GM21526 (cell line): ENCODE measurements around the gene CNNM2.

Experiments
- ATAC-seq: cut with Tn5 transposase; IDR thresholded peaks from one replicate; pipeline ENCODE4 v1.9.1; 2021; ENCODE audit warnings: moderate library complexity; ENCODE audit not compliant: unreplicated experiment, low FRiP score

The CNNM2 gene

DNA sequence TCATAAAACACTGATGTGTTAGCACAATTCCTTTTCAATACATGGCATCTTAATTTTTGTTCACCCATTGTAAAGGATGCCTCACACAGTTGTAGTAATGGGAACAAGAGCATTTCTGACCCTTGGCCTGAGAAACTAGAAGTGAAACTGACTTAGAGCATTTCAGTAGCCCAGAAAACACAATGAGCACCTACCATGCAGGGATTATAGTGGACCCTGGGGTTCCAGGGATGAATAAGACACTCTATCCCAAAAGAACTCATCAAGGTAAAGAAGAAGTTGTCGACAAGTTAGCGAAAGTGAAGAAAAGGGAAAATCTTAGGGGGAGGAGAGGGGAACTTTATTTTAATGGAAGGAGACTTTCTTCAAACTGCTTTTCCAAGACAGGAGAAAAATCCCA lies 149.4 kb downstream of the CNNM2 start:
- ATAC-seq: no peak

GRCh38 chr10:103067956-103068355 lies 149.9 kb downstream of the CNNM2 start:
- no peak for ATAC-seq

DNA sequence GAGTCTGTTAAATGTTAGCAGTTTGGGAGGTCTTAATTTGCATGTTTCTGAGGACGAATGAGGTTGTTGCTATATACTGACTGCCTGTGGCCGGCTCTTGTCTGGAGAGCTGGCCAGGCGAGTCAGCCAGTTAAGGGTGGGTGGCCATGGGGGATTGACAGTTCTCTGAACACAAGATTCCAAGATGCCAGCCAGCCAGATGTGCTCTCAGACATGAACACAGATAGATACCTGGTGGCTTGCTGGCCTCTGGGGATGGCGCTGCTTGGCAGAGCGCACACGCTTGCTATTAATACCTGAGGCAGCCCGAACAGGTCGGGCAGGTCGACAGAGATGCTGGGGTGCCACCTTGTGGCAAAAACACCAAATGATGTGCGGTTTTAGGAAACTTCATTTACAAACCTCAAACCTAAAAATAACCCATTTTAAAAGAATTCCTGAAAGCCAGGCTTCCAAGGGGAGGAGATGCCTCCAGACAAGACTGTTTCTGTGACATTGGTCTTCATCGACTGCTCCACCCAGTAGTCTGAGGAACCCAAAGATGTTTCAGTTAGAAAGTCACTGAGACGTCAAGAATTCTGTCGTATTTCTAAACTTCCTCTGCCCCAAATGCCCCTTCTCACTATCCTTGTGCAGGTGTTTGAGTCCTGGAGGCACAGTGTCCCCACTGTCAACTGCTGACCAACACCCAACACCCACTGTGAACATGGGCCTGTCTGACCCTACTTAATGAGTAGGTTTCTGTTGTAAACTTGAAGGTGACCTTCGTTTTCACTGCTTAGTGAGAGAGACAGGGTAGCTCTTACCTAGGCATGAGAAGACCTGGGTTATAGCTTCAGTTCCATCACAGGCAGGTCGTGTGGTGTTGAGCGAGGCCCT lies 151.6 kb downstream of the CNNM2 start:
- peak; percentile 63 for ATAC-seq

GRCh38 chr10:103072276-103072675 lies 154.2 kb downstream of the CNNM2 start:
- ATAC-seq: no peak

DNA sequence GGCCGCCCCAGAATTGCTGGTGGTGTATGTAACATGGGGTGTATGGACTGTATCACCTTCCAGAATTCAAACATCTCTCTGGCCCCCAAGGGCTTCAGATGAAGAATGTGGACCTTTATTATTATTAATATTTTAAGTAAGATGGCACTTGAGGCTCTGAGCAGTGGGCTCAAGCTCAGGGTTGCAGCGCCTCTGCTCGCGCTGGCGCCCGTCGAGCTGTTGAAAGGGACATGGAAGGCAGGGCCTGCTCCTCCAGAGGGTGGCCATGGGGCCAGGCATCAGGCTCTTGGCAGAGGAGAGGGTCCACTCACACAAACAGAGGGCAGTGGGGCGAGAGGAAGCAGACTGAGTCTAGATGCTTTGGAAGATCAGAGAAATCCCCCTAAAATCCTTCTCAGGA lies 154.8 kb downstream of the CNNM2 start:
- ATAC-seq: no peak

- no peak for ATAC-seq
These were observed 158.9 kb downstream of the CNNM2 start for GRCh38 chr10:103077020-103077419.

DNA sequence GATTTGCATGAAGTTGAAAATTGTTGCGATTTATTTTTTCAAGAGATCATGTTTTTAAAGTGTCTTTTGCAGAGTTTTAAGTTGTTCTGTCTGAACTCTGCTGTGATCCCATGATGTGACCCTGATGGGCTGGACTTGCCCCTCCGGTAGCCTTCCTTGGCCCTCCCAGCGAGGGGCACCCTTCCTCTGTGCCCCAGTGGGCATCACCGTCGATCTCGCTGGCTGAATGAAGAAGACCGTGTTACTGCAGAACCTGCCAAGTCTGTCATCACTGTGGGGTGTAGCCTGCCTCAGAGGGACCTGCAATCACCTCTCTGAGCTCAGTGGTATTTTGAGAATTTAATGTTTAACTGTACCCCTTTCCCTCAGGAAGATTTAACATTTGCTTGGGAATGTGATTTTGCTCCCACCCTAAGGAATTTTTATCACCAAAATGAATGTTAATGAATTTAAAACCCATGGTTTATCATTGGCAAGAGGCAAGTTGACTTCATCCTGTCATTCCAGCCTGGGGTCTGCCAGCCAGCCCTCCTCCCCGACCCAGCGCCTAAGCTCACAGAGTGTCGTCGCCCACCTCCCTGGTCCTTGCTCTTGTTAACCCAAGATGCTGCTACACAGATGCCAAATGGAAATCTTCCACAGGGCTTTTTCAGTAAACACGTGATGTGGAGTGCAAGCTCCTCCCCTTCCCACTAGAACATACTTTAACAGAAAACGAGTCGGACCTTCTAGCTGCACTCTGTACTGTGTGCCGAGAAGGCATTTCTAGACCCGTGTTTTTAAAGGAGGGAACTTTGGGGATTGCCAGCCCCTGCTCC lies 159.6 kb downstream of the CNNM2 start:
- ATAC-seq: no peak

DNA sequence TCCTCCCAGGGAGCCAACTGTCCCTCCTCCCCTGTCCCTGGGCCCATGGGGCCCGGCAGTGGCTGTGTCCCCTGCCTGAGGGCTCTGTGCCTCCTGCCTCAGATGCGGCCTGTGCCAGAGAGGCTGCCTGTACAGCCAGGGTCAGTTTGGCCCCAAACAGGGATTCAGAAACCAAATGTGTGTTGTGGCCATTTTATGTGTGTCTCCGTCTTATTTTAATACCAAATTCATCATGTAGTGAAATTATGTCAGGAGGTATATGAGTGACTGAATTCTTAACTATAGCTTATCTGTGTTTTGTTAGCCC lies 160.2 kb downstream of the CNNM2 start:
- ATAC-seq: no peak

DNA sequence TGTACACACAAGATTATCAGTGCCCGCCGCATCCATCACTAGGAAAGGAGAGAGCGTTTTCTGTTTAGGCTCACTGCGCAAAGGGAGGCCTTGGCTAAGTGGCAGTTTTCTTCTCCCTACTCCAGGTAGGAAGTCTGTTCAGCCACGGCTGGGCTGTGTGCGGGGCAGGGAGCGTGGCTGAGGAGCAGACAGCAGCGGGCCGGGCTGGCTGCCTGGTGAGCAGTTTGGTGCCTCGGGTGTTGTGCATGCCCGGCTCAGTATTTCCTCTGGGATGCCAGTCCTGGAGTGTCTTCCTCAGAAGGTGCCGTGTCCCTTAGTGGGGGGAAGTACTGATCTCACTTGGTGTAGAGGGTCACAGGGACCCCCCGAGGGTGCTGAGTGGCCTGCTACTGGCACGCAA lies 160.6 kb downstream of the CNNM2 start:
- no peak for ATAC-seq

GRCh38 chr10:103079100-103079499 lies 161.0 kb downstream of the CNNM2 start:
- ATAC-seq: no peak

GRCh38 chr10:103079946-103080345 lies 161.9 kb downstream of the CNNM2 start:
- no peak for ATAC-seq

DNA sequence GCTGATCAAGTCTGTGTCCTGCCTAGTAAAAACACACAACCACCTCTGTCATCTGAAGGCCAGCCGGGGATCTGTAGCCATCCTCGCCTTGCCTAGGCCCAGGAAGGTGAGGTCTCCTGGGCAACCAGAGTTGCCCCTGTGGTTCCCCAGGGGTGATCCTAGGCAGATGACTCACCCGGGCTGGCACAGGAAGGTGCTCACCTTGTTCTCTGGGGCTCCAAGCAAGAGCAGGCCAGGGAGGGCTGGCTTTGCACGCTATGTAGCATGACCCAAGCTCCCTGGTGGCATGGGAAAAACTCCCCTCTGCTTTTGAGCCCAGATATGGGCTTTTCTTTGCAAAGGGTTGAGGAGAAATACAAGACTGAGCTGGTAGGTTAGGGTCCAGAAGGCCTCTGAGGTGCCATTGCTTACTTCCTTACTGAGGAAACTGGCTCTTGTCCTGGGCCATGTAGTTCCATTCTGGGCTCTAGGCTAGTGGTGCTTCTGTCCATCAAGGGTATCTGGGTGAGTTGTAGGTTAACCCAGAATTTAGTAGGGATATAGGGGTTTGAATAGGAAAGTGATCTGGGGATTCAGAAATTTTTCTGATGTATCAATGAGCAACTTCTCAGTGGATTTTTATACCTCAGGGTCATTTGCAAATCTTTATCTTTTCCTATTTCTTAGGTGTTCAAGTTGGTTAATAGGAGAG lies 162.9 kb downstream of the CNNM2 start:
- ATAC-seq: no peak

DNA sequence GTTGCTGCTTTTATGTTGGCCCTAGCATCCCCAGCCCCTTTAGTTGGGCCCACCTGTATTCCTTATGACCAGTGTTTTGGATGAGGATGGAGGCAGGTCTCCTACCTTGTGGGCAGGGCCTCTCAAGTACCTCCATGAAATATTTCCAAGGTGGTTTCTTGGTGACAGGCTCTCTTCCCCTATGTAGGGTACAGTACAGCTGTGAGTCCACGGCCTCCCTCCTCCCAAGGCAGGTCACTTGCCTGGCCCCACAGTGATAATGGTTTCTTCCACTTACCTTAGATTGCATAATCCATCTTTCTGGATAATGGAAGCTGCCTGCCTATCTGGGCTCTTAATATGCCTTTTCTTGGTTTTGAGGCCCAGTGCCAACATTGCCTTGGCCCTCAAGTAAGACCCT lies 164.6 kb downstream of the CNNM2 start:
- ATAC-seq: no peak

DNA sequence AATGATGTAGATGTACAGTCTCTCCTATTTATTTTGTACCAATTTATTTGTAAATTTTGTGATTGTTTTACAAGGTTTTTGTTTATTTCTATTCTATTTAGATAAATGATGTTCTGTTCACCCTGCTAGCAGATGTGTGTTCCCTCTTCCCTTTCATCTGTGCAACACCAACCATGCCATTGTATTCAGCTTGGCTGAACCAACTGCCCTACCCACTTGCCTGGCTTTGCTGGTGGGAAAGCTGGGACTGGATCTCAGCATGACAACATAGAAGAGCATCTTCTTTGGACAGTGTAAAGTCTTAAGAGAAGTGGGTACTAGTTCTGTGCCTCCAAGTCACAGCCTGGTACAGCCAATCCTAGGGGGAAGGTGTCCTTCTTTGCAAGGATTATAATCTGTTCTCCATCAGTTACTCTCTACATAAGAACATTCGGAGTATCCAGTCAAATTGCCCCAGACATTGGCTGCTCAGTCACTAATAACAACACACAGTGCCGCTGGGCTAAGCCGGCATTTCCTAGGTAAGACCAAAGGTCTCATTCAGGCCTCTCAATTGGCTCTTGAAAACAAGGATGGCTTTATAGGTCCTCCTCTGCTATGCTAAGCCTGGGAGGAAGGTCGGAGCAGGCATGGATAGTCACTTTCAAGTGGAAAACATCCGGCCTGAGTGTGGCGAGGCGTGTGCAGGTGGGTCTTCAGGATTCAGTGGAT lies 165.3 kb downstream of the CNNM2 start:
- no peak for ATAC-seq

DNA sequence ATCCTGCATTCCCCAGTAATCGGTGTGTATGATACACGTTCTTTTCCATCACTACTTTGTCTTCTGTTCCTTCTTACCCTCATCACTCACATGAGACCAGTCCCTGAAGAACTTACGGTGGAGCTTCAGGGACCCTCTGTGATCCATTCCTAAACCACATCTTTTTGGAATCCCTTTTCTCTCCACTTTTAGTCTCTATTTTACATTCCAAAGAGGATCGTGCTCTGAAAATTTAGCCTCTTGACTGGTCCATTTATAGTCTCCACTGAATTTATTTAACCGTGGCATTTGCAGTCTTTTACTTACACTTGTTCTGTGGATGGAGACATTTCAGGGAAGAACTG lies 165.9 kb downstream of the CNNM2 start:
- ATAC-seq: no peak

DNA sequence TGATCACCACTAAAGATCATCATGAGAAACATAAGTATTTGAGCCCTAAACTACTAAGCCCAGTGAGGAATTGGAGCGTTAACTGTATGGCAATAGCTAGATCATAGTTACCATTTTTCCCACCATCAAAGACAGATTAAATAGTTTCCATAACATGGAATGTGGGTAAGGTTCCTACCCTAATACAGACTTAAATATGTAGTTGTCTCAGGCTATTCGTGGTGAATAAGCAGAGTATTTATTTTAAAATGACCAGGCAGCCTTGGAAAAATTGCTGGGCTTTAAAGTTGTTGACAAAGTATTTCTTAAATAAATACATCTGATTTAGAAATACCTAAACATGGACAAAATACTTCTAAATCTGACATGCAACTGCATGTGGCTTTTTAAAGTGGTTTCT lies 168.2 kb downstream of the CNNM2 start:
- ATAC-seq: no peak

GRCh38 chr10:103086799-103087198 lies 168.7 kb downstream of the CNNM2 start:
- ATAC-seq: no peak

- no peak for ATAC-seq
These were observed 171.4 kb downstream of the CNNM2 start for GRCh38 chr10:103089493-103089892.

DNA sequence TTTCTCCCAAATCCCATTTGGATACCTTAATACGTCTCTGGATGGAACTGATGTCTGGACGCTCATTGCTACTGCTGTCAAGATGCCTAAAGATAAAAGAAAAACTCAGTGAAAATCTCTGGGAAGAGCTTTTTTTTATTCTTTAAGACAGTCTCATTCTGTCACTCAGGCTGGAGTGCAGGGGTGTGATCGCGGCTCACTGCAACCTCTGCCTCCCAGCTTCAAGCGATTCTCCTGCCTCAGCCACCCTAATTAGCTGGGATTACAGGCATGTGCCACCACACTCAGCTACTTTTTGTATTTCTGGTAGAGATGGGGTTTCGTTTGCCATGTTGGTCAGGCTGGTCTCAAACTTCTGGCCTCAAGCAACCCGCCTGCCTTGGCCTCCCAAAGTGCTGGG lies 172.8 kb downstream of the CNNM2 start:
- ATAC-seq: no peak

DNA sequence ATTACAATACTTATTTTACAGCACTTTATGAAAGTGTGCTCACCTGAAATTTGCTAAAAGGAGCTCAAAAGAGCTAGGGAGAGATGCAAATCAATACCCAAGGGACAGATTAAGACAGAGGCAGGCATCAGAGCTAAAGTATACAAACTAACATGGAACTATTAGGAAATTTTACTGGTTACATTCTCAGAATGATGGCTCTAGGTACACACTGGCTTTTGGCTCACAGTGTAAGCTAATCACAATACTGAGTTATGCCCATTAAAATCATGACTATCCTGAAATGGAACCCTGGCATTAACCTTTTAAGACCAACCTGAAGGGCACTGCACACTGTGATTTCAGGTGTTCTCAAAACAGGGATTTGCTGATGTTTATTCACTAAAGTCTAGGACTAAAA lies 176.9 kb downstream of the CNNM2 start:
- ATAC-seq: no peak

GRCh38 chr10:103096130-103096529 lies 178.0 kb downstream of the CNNM2 start:
- no peak for ATAC-seq
